NAMALWA (cell line): Measurements from ENCODE around the gene SEC31A.

Source experiments
- DNase-seq: peaks from one replicate; pipeline ENCODE4 v3.0.0-alpha.2; 2015; ENCODE audit warnings: low spot score

The SEC31A gene

GRCh38 chr4:82790060-82790660, 100.8 kb downstream of the SEC31A start:
- DNase-seq, result no peak

- DNase-seq, result no peak
Measured at GRCh38 chr4:82789025-82789776, 101.8 kb downstream of the SEC31A start.

GRCh38 chr4:82787342-82787741, 103.6 kb downstream of the SEC31A start:
- DNase-seq, result no peak

GRCh38 chr4:82786828-82787227, 104.1 kb downstream of the SEC31A start:
- no peak for DNase-seq

- DNase-seq, result no peak
Measured at GRCh38 chr4:82785611-82786400, 105.1 kb downstream of the SEC31A start.

GRCh38 chr4:82784681-82785610, 106.0 kb downstream of the SEC31A start:
- DNase-seq, result peak; percentile 37

- DNase-seq, result no peak
Measured at GRCh38 chr4:82782626-82783345, 108.2 kb downstream of the SEC31A start.

GRCh38 chr4:82780752-82781231, 110.2 kb downstream of the SEC31A start:
- DNase-seq, result peak; percentile 80

GRCh38 chr4:82780170-82780751, 110.7 kb downstream of the SEC31A start:
- DNase-seq, result no peak

GRCh38 chr4:82779032-82779431, 111.9 kb downstream of the SEC31A start:
- DNase-seq, result no peak

- DNase-seq, result no peak
Measured at GRCh38 chr4:82777857-82778525, 113.0 kb downstream of the SEC31A start.

GRCh38 chr4:82776925-82777542, 113.9 kb downstream of the SEC31A start:
- no peak for DNase-seq

GRCh38 chr4:82775243-82775642, 115.7 kb downstream of the SEC31A start:
- no peak for DNase-seq

- DNase-seq, result no peak
Measured at GRCh38 chr4:82774711-82775171, 116.2 kb downstream of the SEC31A start.

- no peak for DNase-seq
Measured at GRCh38 chr4:82773057-82773456, 117.9 kb downstream of the SEC31A start.

GRCh38 chr4:82770607-82771006, 120.3 kb downstream of the SEC31A start:
- no peak for DNase-seq
